HFFc6 (cell line): Measurements from ENCODE around the gene MYCL. TPM values are rescaled to one million over a fixed set of nuclear protein-coding genes. Genes with fewer than 3 reads are reported as not detected.
A peak's percentile ranks its signal among the peaks of the same experiment; 100 is the strongest.

Experiments used
- DNase-seq: peaks from one replicate; pipeline ENCODE4 v3.0.0-alpha.2; 2018
- H3K27ac Mint-ChIP-seq: 2 replicates; pipeline ENCODE4 v1.8.0; 2020; ENCODE audit warnings: mild to moderate bottlenecking, mixed read lengths
- H3K27me3 Mint-ChIP-seq: 2 replicates; pipeline ENCODE4 v1.8.0; 2021; ENCODE audit warnings: mild to moderate bottlenecking, moderate library complexity, mixed read lengths; ENCODE audit not compliant: insufficient read depth
- H3K36me3 Mint-ChIP-seq: 2 replicates; pipeline ENCODE4 v1.8.0; 2021; ENCODE audit warnings: low read depth, mixed read lengths
- H3K4me1 Mint-ChIP-seq: 2 replicates; pipeline ENCODE4 v1.8.0; 2020; ENCODE audit warnings: low read depth, mixed read lengths
- H3K4me3 Mint-ChIP-seq: 2 replicates; pipeline ENCODE4 v1.8.0; 2020; ENCODE audit warnings: mild to moderate bottlenecking, moderate library complexity, mixed read lengths
- H3K9me3 Mint-ChIP-seq: 2 replicates; pipeline ENCODE4 v1.8.0; 2020; ENCODE audit warnings: mild to moderate bottlenecking, mixed read lengths
- CTCF ChIP-seq: fragments of 200-600 bp; sonication (generic); IDR thresholded peaks from 2 replicates; pipeline ENCODE4 v1.5.0; 2021; ENCODE audit warnings: antibody characterized with exemption, mild to moderate bottlenecking
- total RNA-seq, 6 experiments: library from RNA; stranded (reverse); fragmentation: NEBNext Ultra II Directional; extraction: Animal tissue kit (Norgen Biotek cat#: 25700); gene quantifications; 2 replicates in 1 of 6; 3 replicates in 5 of 6; pipeline ENCODE4 v1.2.3, GENCODE V29; 2021

Gene MYCL
- total RNA-seq, 6 experiments from 2014 or later, result 0.17 to 0.52 (median 0.21) TPM

- DNase-seq, result peak; percentile 43
- Mint-ChIP-seq H3K4me1 (peaks cover 53% of the 10 kb centered on the region), H3K4me3 (no peak overlapping the region; the same call in 1 of the 2 replicates), H3K36me3 (no peaks in the 10 kb centered on the region), H3K9me3 (no peaks in the 10 kb centered on the region), H3K27ac (no peak overlapping the region), H3K27me3 (peaks cover 17% of the 10 kb centered on the region)
- no peak for TF ChIP-seq CTCF
These were observed 4.6 kb downstream of the MYCL start for GRCh38 chr1:39896909-39897685.

- H3K9me3 Mint-ChIP-seq, result no peaks in the 10 kb centered on the region
- H3K4me3 Mint-ChIP-seq, result no peak overlapping the region
- peaks cover 17% of the 10 kb centered on the region for H3K27me3 Mint-ChIP-seq
- peaks cover 56% of the 10 kb centered on the region for H3K4me1 Mint-ChIP-seq
- DNase-seq, result no peak
- no peak for TF ChIP-seq CTCF
- no peak overlapping the region for H3K27ac Mint-ChIP-seq
- no peaks in the 10 kb centered on the region for H3K36me3 Mint-ChIP-seq
These were observed 5.8 kb downstream of the MYCL start for GRCh38 chr1:39895731-39896480.

GRCh38 chr1:39894884-39895495, 6.7 kb downstream of the MYCL start:
- no peak overlapping the region for H3K4me3 Mint-ChIP-seq
- no peaks in the 10 kb centered on the region for H3K36me3 Mint-ChIP-seq
- peaks cover 10% of the 10 kb centered on the region for H3K27me3 Mint-ChIP-seq
- H3K9me3 Mint-ChIP-seq, result no peaks in the 10 kb centered on the region
- H3K27ac Mint-ChIP-seq, result no peak overlapping the region
- H3K4me1 Mint-ChIP-seq, result peaks cover 56% of the 10 kb centered on the region
- DNase-seq, result no peak
- TF ChIP-seq CTCF, result no peak

GRCh38 chr1:39892601-39893595, 8.8 kb downstream of the MYCL start:
- Mint-ChIP-seq H3K9me3 (no peaks in the 10 kb centered on the region), H3K27me3 (peaks cover 2% of the 10 kb centered on the region; the same call in 1 of the 2 replicates), H3K4me3 (peak overlapping the region; percentile 46), H3K27ac (peak overlapping the region; percentile 2; the same call in 1 of the 2 replicates), H3K36me3 (no peaks in the 10 kb centered on the region), H3K4me1 (peaks cover 56% of the 10 kb centered on the region)
- DNase-seq, result peak; percentile 61
- no peak for TF ChIP-seq CTCF

GRCh38 chr1:39890880-39891279, 10.8 kb downstream of the MYCL start:
- H3K27ac Mint-ChIP-seq, result no peak overlapping the region
- no peak for TF ChIP-seq CTCF
- no peaks in the 10 kb centered on the region for H3K36me3 Mint-ChIP-seq
- no peaks in the 10 kb centered on the region for H3K9me3 Mint-ChIP-seq
- no peaks in the 10 kb centered on the region; the same call in 1 of the 2 replicates for H3K27me3 Mint-ChIP-seq
- H3K4me1 Mint-ChIP-seq, result peaks cover 36% of the 10 kb centered on the region
- DNase-seq, result no peak
- H3K4me3 Mint-ChIP-seq, result no peak overlapping the region
